H1 (cell line): ENCODE measurements around the gene MAFF. TPM values are rescaled to one million over a fixed set of nuclear protein-coding genes. Genes with fewer than 3 reads are reported as not detected.

Source experiments
- CTCF ChIA-PET: fragments of 300-600 bp; sonication (Branson Sonifier 250); formaldehyde crosslinking; loops from one replicate; lab custom pipeline; 2021; ENCODE audit not compliant: partially characterized antibody; lab: Charles Lee
- POLR2A ChIA-PET: fragments of 300-600 bp; sonication (Branson Sonifier 250); formaldehyde crosslinking; loops from one replicate; lab custom pipeline; 2021; ENCODE audit warnings: inconsistent platforms; ENCODE audit not compliant: partially characterized antibody; lab: Charles Lee
- DNase-seq, 2 experiments: peaks; one replicate each; pipeline versions ENCODE4 v3.0.0 to v3.0.0-alpha.2; 2010 to 2022; ENCODE audit warnings: low spot score in 2 of 2, low read depth in 1 of 2, mixed read lengths in 1 of 2
- FAIRE-seq: peaks from 2 replicates; lab custom pipeline; 2011; peaks lifted over from hg19 to GRCh38; lab: Jason Lieb, UNC
- H2AFZ ChIP-seq: 2 replicates; pipeline ENCODE4 v1.8.1; 2012; ENCODE audit warnings: low read length, inconsistent platforms
- H2AK5ac ChIP-seq: 2 replicates; pipeline ENCODE4 v1.6.1; 2013; ENCODE audit warnings: low read depth, low read length
- H2BK120ac ChIP-seq: replicated peaks from 2 replicates; pipeline ENCODE3; 2013; ENCODE audit warnings: low read depth, low read length, inconsistent platforms
- H2BK12ac ChIP-seq: 2 replicates; pipeline ENCODE4 v1.6.1; 2013; ENCODE audit warnings: low read depth, low read length
- H2BK15ac ChIP-seq: 2 replicates; pipeline ENCODE4 v1.6.1; 2013; ENCODE audit warnings: low read length
- H2BK20ac ChIP-seq: 2 replicates; pipeline ENCODE4 v1.6.1; 2013; ENCODE audit warnings: low read length
- H2BK5ac ChIP-seq: 2 replicates; pipeline ENCODE4 v1.6.1; 2013; ENCODE audit warnings: low read depth, low read length
- H3K14ac ChIP-seq: 2 replicates; pipeline ENCODE4 v1.6.1; 2013; ENCODE audit warnings: inconsistent platforms; ENCODE audit not compliant: insufficient read length
- H3K18ac ChIP-seq: 2 replicates; pipeline ENCODE4 v1.6.1; 2013; ENCODE audit warnings: low read length; ENCODE audit errors: extremely low read depth
- H3K23ac ChIP-seq: 2 replicates; pipeline ENCODE4 v1.6.1; 2013; ENCODE audit warnings: inconsistent platforms; ENCODE audit not compliant: insufficient read length
- H3K23me2 ChIP-seq: 2 replicates; pipeline ENCODE4 v1.6.1; 2013; ENCODE audit warnings: low read depth, low read length
- H3K27ac ChIP-seq: 2 replicates; pipeline ENCODE4 v1.6.1; 2011; ENCODE audit warnings: low read depth, low read length, inconsistent platforms
- H3K27me3 ChIP-seq, 4 experiments: replicated peaks in 1 of 4; 1 replicate in 1 of 4; 2 replicates in 3 of 4; pipeline versions ENCODE4 v1.6.1 to v1.8.1; 2011 to 2013; ENCODE audit warnings: low read length in 3 of 4, mild to moderate bottlenecking in 3 of 4, inconsistent platforms in 2 of 4, mixed read lengths in 2 of 4, moderate library complexity in 1 of 4; ENCODE audit not compliant: control insufficient read depth in 3 of 4, insufficient read depth in 3 of 4; ENCODE audit errors: extremely low read depth in 1 of 4
- H3K36me3 ChIP-seq, 4 experiments: 2 replicates each; pipeline versions ENCODE4 v1.6.1 to v1.8.1; 2011 to 2013; ENCODE audit warnings: mild to moderate bottlenecking in 4 of 4, low read length in 3 of 4, moderate library complexity in 2 of 4, control low read depth in 1 of 4, inconsistent platforms in 1 of 4; ENCODE audit not compliant: insufficient read depth in 4 of 4, control insufficient read depth in 2 of 4
- H3K4ac ChIP-seq: replicated peaks from 2 replicates; pipeline ENCODE3; 2013; ENCODE audit warnings: low read length, low read depth, mixed read lengths, inconsistent platforms; ENCODE audit not compliant: insufficient read length
- H3K4me1 ChIP-seq, 4 experiments: replicated peaks in 1 of 4; 1 replicate in 1 of 4; 2 replicates in 3 of 4; pipeline versions ENCODE4 v1.6.1 to v1.8.1; 2011 to 2013; ENCODE audit warnings: low read length in 3 of 4, inconsistent platforms in 2 of 4, mixed read lengths in 1 of 4; ENCODE audit not compliant: insufficient read depth in 4 of 4, control insufficient read depth in 3 of 4
- H3K4me2 ChIP-seq, 2 experiments: 2 replicates each; pipeline versions ENCODE4 v1.6.1 to v1.8.1; 2011 to 2013; ENCODE audit warnings: low read depth in 2 of 2, low read length in 2 of 2, control low read depth in 1 of 2, inconsistent platforms in 1 of 2, mild to moderate bottlenecking in 1 of 2; ENCODE audit not compliant: insufficient read depth in 1 of 2
- H3K4me3 ChIP-seq, 4 experiments: fragments of 200-600, 300-600 bp in 1 of 4; sonication (generic), shearing (Covaris generic), sonication (Bioruptor Twin) in 1 of 4; 2 replicates each; pipeline versions ENCODE4 v1.5.1 to v1.8.1; 2011 to 2016; ENCODE audit warnings: low read length in 4 of 4, low read depth in 3 of 4, control low read depth in 2 of 4, inconsistent platforms in 2 of 4, mild to moderate bottlenecking in 2 of 4, mixed read lengths in 1 of 4, moderate library complexity in 1 of 4; ENCODE audit not compliant: insufficient read depth in 2 of 4; ENCODE audit errors: extremely low read depth in 1 of 4
- H3K56ac ChIP-seq: replicated peaks from 2 replicates; pipeline ENCODE3; 2013; ENCODE audit warnings: low read depth, mild to moderate bottlenecking, mixed read lengths, low read length, inconsistent platforms; ENCODE audit not compliant: insufficient read length
- H3K79me1 ChIP-seq: 2 replicates; pipeline ENCODE4 v1.6.1; 2013; ENCODE audit warnings: low read depth, low read length, control low read depth
- H3K79me2 ChIP-seq, 2 experiments: 2 replicates each; pipeline versions ENCODE4 v1.6.1 to v1.8.1; 2012 to 2013; ENCODE audit warnings: low read length in 2 of 2, mild to moderate bottlenecking in 2 of 2, inconsistent platforms in 1 of 2; ENCODE audit not compliant: insufficient read depth in 2 of 2, control insufficient read depth in 1 of 2
- H3K9ac ChIP-seq, 4 experiments: replicated peaks in 1 of 4; 1 replicate in 1 of 4; 2 replicates in 3 of 4; pipeline versions ENCODE4 v1.6.1 to v1.8.1; 2011 to 2013; ENCODE audit warnings: low read depth in 3 of 4, low read length in 3 of 4, control low read depth in 2 of 4, mild to moderate bottlenecking in 2 of 4, moderate library complexity in 2 of 4, inconsistent platforms in 1 of 4; ENCODE audit errors: extremely low read depth in 1 of 4
- H3K9me3 ChIP-seq, 2 experiments: 2 replicates each; pipeline versions ENCODE4 v1.6.1 to v1.8.1; 2012 to 2013; ENCODE audit warnings: mild to moderate bottlenecking in 2 of 2, moderate library complexity in 2 of 2, control low read depth in 1 of 2, inconsistent platforms in 1 of 2, low read depth in 1 of 2, low read length in 1 of 2, mixed read lengths in 1 of 2; ENCODE audit not compliant: insufficient read depth in 2 of 2
- H4K20me1 ChIP-seq, 2 experiments: replicated peaks in 1 of 2; 2 replicates each; pipeline versions ENCODE3 to v1.8.1; 2011 to 2013; ENCODE audit warnings: inconsistent platforms in 2 of 2, low read length in 2 of 2, mild to moderate bottlenecking in 1 of 2; ENCODE audit not compliant: insufficient read depth in 2 of 2, control insufficient read depth in 1 of 2
- H4K5ac ChIP-seq: 2 replicates; pipeline ENCODE4 v1.6.1; 2013; ENCODE audit warnings: low read length, low read depth, mixed read lengths, inconsistent platforms; ENCODE audit not compliant: insufficient read length
- H4K8ac ChIP-seq: 2 replicates; pipeline ENCODE4 v1.8.0; 2013; ENCODE audit warnings: mild to moderate bottlenecking, moderate library complexity, low read length, inconsistent platforms; ENCODE audit not compliant: insufficient read depth; ENCODE audit errors: extremely low read depth
- H4K91ac ChIP-seq: replicated peaks from 2 replicates; pipeline ENCODE3; 2013; ENCODE audit warnings: low read length, mixed read lengths, inconsistent platforms; ENCODE audit not compliant: insufficient read length
- BRCA1 ChIP-seq: IDR thresholded peaks from 2 replicates; pipeline ENCODE4 v1.6.1; 2012; ENCODE audit warnings: low read depth, low read length, improper control_type of control experiment
- CBX5 ChIP-seq: fragments of 300-800, 300-1000 bp; sonication (generic); IDR thresholded peaks from 2 replicates; pipeline ENCODE4 v1.7.1; 2016; ENCODE audit warnings: antibody characterized with exemption, low read length, low read depth
- EZH2 ChIP-seq: fragments of 200-600 bp; sonication (generic); IDR thresholded peaks from 2 replicates; pipeline ENCODE4 v1.7.1; 2012; ENCODE audit warnings: low read depth, mild to moderate bottlenecking, moderate library complexity, low read length, inconsistent platforms; ENCODE audit not compliant: severe bottlenecking
- JUND ChIP-seq: IDR thresholded peaks from 2 replicates; pipeline ENCODE4 v1.6.1; 2011; ENCODE audit warnings: mild to moderate bottlenecking, improper control_type of control experiment, low read length
- KDM4A ChIP-seq: IDR thresholded peaks from one replicate; pipeline ENCODE4 v1.7.1; 2012; ENCODE audit warnings: low read depth, mild to moderate bottlenecking, moderate library complexity, low read length, inconsistent platforms; ENCODE audit not compliant: severe bottlenecking
- NRF1 ChIP-seq: IDR thresholded peaks from 2 replicates; pipeline ENCODE4 v1.6.1; 2011; ENCODE audit warnings: mild to moderate bottlenecking, low read depth, low read length, improper control_type of control experiment
- PHF8 ChIP-seq: fragments of 200-600 bp; sonication (generic); conservative IDR thresholded peaks from 2 replicates; pipeline ENCODE4 v1.7.1; 2012; ENCODE audit warnings: low read depth, mild to moderate bottlenecking, inconsistent platforms, low read length, moderate library complexity
- RXRA ChIP-seq: IDR thresholded peaks from 2 replicates; pipeline ENCODE4 v1.6.1; 2011; ENCODE audit warnings: low read depth, mild to moderate bottlenecking, low read length, moderate library complexity; ENCODE audit not compliant: insufficient read depth
- SIX5 ChIP-seq: IDR thresholded peaks from 2 replicates; pipeline ENCODE4 v1.6.1; 2011; ENCODE audit warnings: mild to moderate bottlenecking, low read depth, low read length
- SP2 ChIP-seq: IDR thresholded peaks from 2 replicates; pipeline ENCODE4 v1.6.1; 2012; ENCODE audit warnings: mild to moderate bottlenecking, low read length, inconsistent platforms
- TAF7 ChIP-seq: optimal IDR thresholded peaks from 2 replicates; pipeline ENCODE3; 2011; ENCODE audit warnings: low read depth, mild to moderate bottlenecking, inconsistent platforms, low read length, moderate library complexity, borderline replicate concordance
- TBP ChIP-seq: IDR thresholded peaks from 2 replicates; pipeline ENCODE4 v1.6.1; 2011; ENCODE audit warnings: low read depth, low read length, improper control_type of control experiment
- YY1 ChIP-seq: IDR thresholded peaks from 2 replicates; pipeline ENCODE4 v1.6.1; 2011; ENCODE audit warnings: low read depth, mild to moderate bottlenecking, low read length
- WGBS, 2 experiments: shearing (Covaris generic) in 1 of 2; methylation state at CpG; one replicate each; pipeline versions ENCODE4 v1.1.6 to v1.1.7; 2013 to 2015; ENCODE audit warnings: low lambda C conversion rate in 2 of 2, mixed read lengths in 2 of 2, inconsistent platforms in 1 of 2, low coverage in 1 of 2, missing lambda C conversion rate in 1 of 2; ENCODE audit not compliant: insufficient replicate concordance in 2 of 2, insufficient coverage in 1 of 2, insufficient read length in 1 of 2; ENCODE audit errors: extremely low coverage in 1 of 2, missing lambda C conversion rate in 1 of 2; 5-methylcytosine and 5-hydroxymethylcytosine counted together
- polyA plus RNA-seq, 7 experiments: library from polyadenylated mRNA; depleted of rRNA in 3 of 7; stranded (reverse) in 5 of 7; unstranded in 2 of 7; fragments of >200 nt in 5 of 7; fragments of 200-250 nt in 2 of 7; gene quantifications; 1 replicate in 5 of 7; 2 replicates in 1 of 7; 4 replicates in 1 of 7; pipeline versions ENCODE4 v1.2.1 to v1.2.3, GENCODE V29; 2011 to 2013; ENCODE audit warnings: missing spikeins in 2 of 7, mixed read lengths in 2 of 7
- total RNA-seq: library from RNA; stranded (reverse); fragmentation: NEBNext Ultra II Directional; extraction: Animal tissue kit (Norgen Biotek cat#: 25700); gene quantifications from 2 replicates; pipeline ENCODE4 v1.2.1, GENCODE V29; 2021
- TF ChIP-seq, protein P1 (sequence below): IDR thresholded peaks from 2 replicates; pipeline ENCODE4 v1.6.1; 2012; ENCODE audit warnings: inconsistent platforms
- TF ChIP-seq, protein P2 (sequence below): IDR thresholded peaks from 2 replicates; pipeline ENCODE4 v1.6.1; 2011; ENCODE audit warnings: low read depth, mild to moderate bottlenecking, low read length; ENCODE audit not compliant: insufficient read depth

The MAFF gene
- total and polyA plus RNA-seq, 2 of the 8 experiments (the other 6 are each of a cell fraction or from before 2014, with no cell fraction given) = 1.5 to 6.3 TPM

DNA sequence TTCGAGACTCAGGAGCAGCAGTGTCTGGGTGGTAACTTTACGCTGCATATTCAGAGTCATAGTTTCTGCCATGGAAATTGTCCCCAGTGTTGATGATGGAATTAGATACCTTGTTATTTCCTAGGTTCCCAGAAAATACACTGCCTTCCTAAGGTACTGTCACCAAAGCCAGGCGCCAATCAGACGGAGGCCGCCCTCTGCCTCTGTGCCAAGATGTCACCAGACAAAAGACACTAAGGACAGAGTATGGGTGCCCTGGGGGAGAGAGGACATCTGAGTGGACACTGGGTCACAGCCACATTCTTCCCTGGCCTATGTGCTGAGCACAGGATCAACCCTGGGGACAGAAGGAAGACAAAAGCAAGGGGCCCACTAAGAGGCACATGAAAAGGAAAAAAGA, 31.3 kb upstream of the MAFF start:
- Histone ChIP-seq H4K20me1 (no peaks in the 10 kb centered on the region), H3K23ac (no peak overlapping the region), H3K4me1 (peaks cover 0 to 4% (median 2%) of the 10 kb centered on the region in 4 experiments; a peak in 3 of 7 replicates), H3K27ac (no peak overlapping the region), H3K4ac (no peak overlapping the region), H2BK15ac (no peak overlapping the region), H2BK120ac (no peak overlapping the region), H3K14ac (no peak overlapping the region), H4K91ac (no peak overlapping the region), H4K5ac (no peak overlapping the region), H4K8ac (no peak overlapping the region), H3K23me2 (no peaks in the 10 kb centered on the region), H3K18ac (no peak overlapping the region), H3K79me2 (no peaks in the 10 kb centered on the region), H2AK5ac (no peak overlapping the region), H3K9ac (no peak overlapping the region), H2AFZ (no peak overlapping the region), H2BK20ac (no peak overlapping the region), H2BK5ac (no peak overlapping the region), H3K79me1 (no peaks in the 10 kb centered on the region), H3K4me3 (no peak overlapping the region), H3K36me3 (no peaks in the 10 kb centered on the region), H3K56ac (no peak overlapping the region), H2BK12ac (no peak overlapping the region), H3K9me3 (no peaks in the 10 kb centered on the region), H3K27me3 (no peaks in the 10 kb centered on the region), H3K4me2 (no peak overlapping the region)
- DNase-seq = no peak
- CTCF ChIA-PET = no interaction called here
- no peak for FAIRE-seq
- POLR2A ChIA-PET = no interaction called here
- WGBS, 2 experiments = 97% methylated on average over 5 of the region's 5 CpGs; no CpG with 5 or more reads in 1 of the 2 experiments
- TF ChIP-seq PHF8 (no peak), TBP (no peak), SIX5 (no peak), TAF7 (no peak), BRCA1 (no peak), NRF1 (no peak), RXRA (no peak), JUND (no peak), EZH2 (no peak), SP2 (no peak), KDM4A (no peak), CBX5 (no peak), YY1 (no peak)
- TF ChIP-seq, protein P1, sequence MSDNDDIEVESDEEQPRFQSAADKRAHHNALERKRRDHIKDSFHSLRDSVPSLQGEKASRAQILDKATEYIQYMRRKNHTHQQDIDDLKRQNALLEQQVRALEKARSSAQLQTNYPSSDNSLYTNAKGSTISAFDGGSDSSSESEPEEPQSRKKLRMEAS = no peak
- TF ChIP-seq, protein P2, sequence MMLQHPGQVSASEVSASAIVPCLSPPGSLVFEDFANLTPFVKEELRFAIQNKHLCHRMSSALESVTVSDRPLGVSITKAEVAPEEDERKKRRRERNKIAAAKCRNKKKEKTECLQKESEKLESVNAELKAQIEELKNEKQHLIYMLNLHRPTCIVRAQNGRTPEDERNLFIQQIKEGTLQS = no peak
